ENCODE measurements around the gene MRPL23. TPM values are rescaled to one million over a fixed set of nuclear protein-coding genes. Genes with fewer than 3 reads are reported as not detected.

Gene MRPL23
- total RNA-seq, 4 donors from 2014 or later = 128 to 231 (median 155) TPM

DNA sequence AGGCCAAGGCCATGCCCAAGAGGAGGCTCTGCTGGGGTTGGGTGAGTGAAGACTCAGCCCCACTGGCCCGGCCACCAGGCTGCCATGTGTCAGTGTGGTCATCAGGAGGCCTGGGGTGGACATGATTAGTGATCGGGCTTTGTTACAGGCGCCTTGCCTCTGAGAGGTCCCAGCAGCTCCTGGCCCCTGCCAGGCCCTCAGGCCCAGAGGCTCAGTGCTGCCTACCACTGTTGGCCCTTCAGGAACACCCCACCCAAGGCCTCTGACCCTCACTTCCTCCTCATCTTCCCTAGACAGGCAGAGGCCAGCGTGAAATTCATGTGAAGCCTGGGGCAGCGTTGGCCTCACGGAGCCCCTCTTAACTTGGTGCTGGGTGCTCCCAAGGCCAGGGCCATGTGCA, 2.2 kb downstream of the MRPL23 start:
- Histone ChIP-seq H3K27ac (no peak overlapping the region), H3K4me1 (peaks cover 0 to 1% (median 0%) of the 10 kb centered on the region in 3 donors), H3K4me3 (no peak overlapping the region), H3K9me3 (no peaks in the 10 kb centered on the region), H3K36me3 (no peaks in the 10 kb centered on the region), H3K27me3 (no peaks in the 10 kb centered on the region)
- intact Hi-C loops (cut with DNase I) = no loop called here
- DNase-seq = no peak
- TF ChIP-seq CTCF (IDR thresholded peaks at IDR 0.05) (no peak), POLR2A (IDR thresholded peaks at IDR 0.05) (no peak)
- WGBS, 2 donors = no CpG with 5 or more reads among the region's 6 CpGs

DNA sequence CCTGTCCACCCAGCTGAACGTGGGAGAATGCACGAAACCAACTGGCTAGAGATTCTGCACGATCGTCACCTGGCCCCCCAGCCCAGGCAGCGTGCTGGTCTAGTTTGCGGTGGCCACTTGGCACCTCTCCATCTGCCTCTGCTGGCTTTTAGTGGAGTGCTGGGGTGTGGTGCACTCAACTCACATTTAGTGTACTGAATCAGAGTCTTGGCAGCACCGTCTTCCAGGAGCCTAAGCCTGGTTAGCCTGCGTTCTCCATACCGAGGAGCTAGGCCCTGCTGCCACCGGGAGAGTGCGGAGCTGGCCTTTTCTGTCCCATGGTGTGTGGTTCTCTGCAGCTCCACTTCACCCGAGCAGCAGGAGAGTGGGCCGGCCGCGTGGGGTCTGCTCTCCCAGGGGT, 2.8 kb downstream of the MRPL23 start:
- Histone ChIP-seq H3K9me3 (no peaks in the 10 kb centered on the region), H3K36me3 (no peaks in the 10 kb centered on the region), H3K4me1 (no peaks in the 10 kb centered on the region), H3K27ac (no peak overlapping the region), H3K27me3 (no peaks in the 10 kb centered on the region), H3K4me3 (no peak overlapping the region)
- no peak for DNase-seq
- no peak for TF ChIP-seq CTCF (IDR thresholded peaks at IDR 0.05)
- TF ChIP-seq POLR2A (IDR thresholded peaks at IDR 0.05) = no peak
- no CpG with 5 or more reads among the region's 15 CpGs for WGBS, 2 donors
- intact Hi-C loops (cut with DNase I) = no loop called here

DNA sequence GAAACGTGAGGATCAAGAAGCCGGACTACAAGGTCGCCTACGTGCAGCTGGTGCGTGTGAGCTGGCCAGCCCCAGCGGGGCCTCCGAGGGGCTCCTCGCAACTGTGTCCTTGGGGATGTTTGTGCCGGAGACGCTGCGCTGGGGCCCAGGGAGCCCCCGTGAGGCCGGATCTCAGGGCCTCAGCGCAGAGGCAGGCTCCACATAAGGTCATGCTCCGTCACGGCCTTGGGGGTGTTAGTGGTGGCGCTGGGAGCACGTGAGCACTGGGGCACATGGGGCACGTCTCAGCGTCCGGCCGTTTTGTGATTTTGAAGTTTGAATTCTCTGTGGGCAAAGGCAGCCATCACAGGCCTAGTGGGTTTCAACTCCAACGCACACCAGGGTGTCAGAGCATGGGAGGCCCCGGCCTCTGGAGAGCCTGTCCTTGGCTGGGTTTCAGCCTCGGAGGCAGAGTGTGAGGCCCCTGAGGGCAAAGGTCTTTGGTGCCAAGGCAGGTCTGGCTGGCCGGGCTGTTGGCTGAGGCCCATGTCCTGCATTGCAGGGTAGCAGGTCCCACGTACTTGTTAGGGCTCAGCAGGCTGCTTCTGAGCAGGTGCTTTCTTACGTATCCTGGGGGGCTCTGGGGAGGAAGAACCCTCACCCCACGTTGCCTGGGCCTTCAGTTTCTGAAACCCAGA, 5.8 kb downstream of the MRPL23 start:
- Histone ChIP-seq H3K36me3 (no peaks in the 10 kb centered on the region), H3K27ac (no peak overlapping the region), H3K27me3 (no peaks in the 10 kb centered on the region), H3K4me1 (no peaks in the 10 kb centered on the region), H3K9me3 (no peaks in the 10 kb centered on the region), H3K4me3 (no peak overlapping the region)
- no peak for DNase-seq
- WGBS, 2 donors = no CpG with 5 or more reads among the region's 29 CpGs
- TF ChIP-seq POLR2A (IDR thresholded peaks at IDR 0.05) = no peak
- TF ChIP-seq CTCF (IDR thresholded peaks at IDR 0.05) = no peak
- intact Hi-C loops (cut with DNase I) = no loop called here

DNA sequence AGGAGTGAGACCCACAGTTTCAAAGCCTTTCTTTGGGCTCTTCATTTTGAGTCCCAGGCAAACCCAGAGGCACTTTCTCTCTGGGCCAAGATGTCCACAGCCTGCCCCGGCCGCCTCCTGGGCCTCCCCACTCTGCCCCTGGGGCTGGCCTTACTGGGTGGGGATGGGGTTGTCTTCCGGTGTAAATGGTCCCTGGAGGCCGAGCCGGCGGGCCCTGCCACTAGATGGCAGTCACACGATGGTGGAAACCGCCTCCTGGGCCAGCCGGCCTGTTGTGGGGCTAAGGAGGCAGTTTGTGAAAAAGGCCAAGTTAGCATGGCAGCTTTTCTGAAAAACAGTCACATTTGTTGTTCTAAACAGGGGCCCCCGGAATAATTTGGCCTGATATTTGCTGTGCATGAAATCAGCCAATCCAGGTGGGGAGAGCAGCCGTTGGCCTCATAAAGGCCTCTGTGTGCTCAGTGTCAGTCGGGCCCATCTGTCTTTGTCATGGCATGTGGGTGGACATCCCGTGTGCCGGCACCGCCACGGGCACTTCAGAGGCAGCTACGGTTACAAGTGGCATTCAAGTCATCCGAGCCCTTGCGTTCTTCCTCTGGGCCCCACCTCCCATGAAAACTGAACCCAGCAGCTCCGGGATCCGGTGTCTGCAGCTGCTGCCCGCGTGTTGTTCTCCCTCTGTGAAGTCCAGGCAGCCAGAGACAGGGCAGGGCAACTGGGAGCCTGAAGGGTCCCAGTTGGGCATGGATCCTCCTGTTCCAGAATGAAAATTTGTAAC, 6.5 kb downstream of the MRPL23 start:
- no peaks in the 10 kb centered on the region for H3K4me1 ChIP-seq
- no peak for DNase-seq
- intact Hi-C loops (cut with DNase I) = no loop called here
- H3K27me3 ChIP-seq = no peaks in the 10 kb centered on the region
- no peaks in the 10 kb centered on the region for H3K9me3 ChIP-seq
- TF ChIP-seq POLR2A (IDR thresholded peaks at IDR 0.05) (no peak), CTCF (IDR thresholded peaks at IDR 0.05) (no peak)
- whole genome bisulfite sequencing, 2 donors = 90% methylated on average over 4 of the region's 23 CpGs; no CpG with 5 or more reads in 1 of the 2 donors
- H3K27ac ChIP-seq = no peak overlapping the region
- H3K36me3 ChIP-seq = no peaks in the 10 kb centered on the region
- H3K4me3 ChIP-seq = no peak overlapping the region

GRCh38 chr11:1958367-1958766, 11.2 kb downstream of the MRPL23 start:
- intact Hi-C loops (cut with DNase I) = no loop called here
- no peaks in the 10 kb centered on the region for H3K27me3 ChIP-seq

More at GRCh38 chr11:1958367-1958766, 11.2 kb downstream of the MRPL23 start:
- Histone ChIP-seq H3K4me1 (no peaks in the 10 kb centered on the region), H3K9me3 (no peaks in the 10 kb centered on the region), H3K27ac (no peak overlapping the region), H3K36me3 (no peaks in the 10 kb centered on the region), H3K4me3 (no peak overlapping the region)
- no CpG with 5 or more reads among the region's 18 CpGs for WGBS, 2 donors
- TF ChIP-seq POLR2A (IDR thresholded peaks at IDR 0.05) (no peak), CTCF (IDR thresholded peaks at IDR 0.05) (no peak)
- no peak for DNase-seq
